Natural killer cell (primary cell): ENCODE data around the gene ARMH4. TPM values are rescaled to one million over a fixed set of nuclear protein-coding genes. Genes with fewer than 3 reads are reported as not detected.

Source experiments
- ATAC-seq, 3 donors: fragments of 150-1000 bp in 2 of 3; fragments of 200-7000 bp in 1 of 3; cut with Tn5 transposase; 1 replicate in 1 of 3; 2 replicates in 2 of 3; pipeline ENCODE4 v1.10.0; 2021; ENCODE audit warnings: mild to moderate bottlenecking in 2 of 3, moderate library complexity in 2 of 3
- DNase-seq, 2 donors: peaks; one replicate each; pipeline versions ENCODE4 v3.0.0 to v3.0.0-alpha.2; 2013 to 2021; ENCODE audit warnings: mixed read lengths in 1 of 2
- H3K27ac ChIP-seq: one replicate; pipeline ENCODE4 v1.5.1; 2013; ENCODE audit warnings: mild to moderate bottlenecking, low read length
- H3K27me3 ChIP-seq: one replicate; pipeline ENCODE4 v1.6.1; 2013; ENCODE audit warnings: low read length; ENCODE audit not compliant: control insufficient read depth, insufficient read depth
- H3K36me3 ChIP-seq: one replicate; pipeline ENCODE4 v1.6.1; 2013; ENCODE audit warnings: low read length; ENCODE audit not compliant: control insufficient read depth, insufficient read depth
- H3K4me1 ChIP-seq: one replicate; pipeline ENCODE4 v1.6.1; 2013; ENCODE audit warnings: low read length; ENCODE audit not compliant: control insufficient read depth, insufficient read depth
- H3K4me3 ChIP-seq: one replicate; pipeline ENCODE4 v1.5.1; 2013; ENCODE audit warnings: low read length
- H3K9me3 ChIP-seq: one replicate; pipeline ENCODE4 v1.6.1; 2013; ENCODE audit warnings: low read length; ENCODE audit not compliant: control insufficient read depth, insufficient read depth
- H3K27ac Mint-ChIP-seq, 2 donors: one replicate each; pipeline ENCODE4 v1.8.0; 2022; ENCODE audit warnings: mild to moderate bottlenecking in 2 of 2, mixed read lengths in 2 of 2, moderate library complexity in 1 of 2
- H3K27me3 Mint-ChIP-seq, 2 donors: one replicate each; pipeline ENCODE4 v1.8.0; 2022; ENCODE audit warnings: low read depth in 2 of 2, mixed read lengths in 2 of 2
- H3K36me3 Mint-ChIP-seq: one replicate; pipeline ENCODE4 v1.8.0; 2022; ENCODE audit warnings: mixed read lengths
- H3K4me1 Mint-ChIP-seq, 2 donors: one replicate each; pipeline ENCODE4 v1.8.0; 2022; ENCODE audit warnings: mixed read lengths in 2 of 2
- H3K4me3 Mint-ChIP-seq: one replicate; pipeline ENCODE4 v1.8.0; 2022; ENCODE audit warnings: mild to moderate bottlenecking, moderate library complexity, mixed read lengths
- H3K9me3 Mint-ChIP-seq, 2 donors: one replicate each; pipeline ENCODE4 v1.8.0; 2022; ENCODE audit warnings: mixed read lengths in 2 of 2
- CTCF ChIP-seq: fragments of 200-600 bp; IDR thresholded peaks from one replicate; pipeline ENCODE4 v1.8.0; 2022; ENCODE audit warnings: antibody characterized with exemption
- WGBS: methylation state at CpG from one replicate; pipeline ENCODE4 v1.1.7; 2013; ENCODE audit warnings: missing lambda C conversion rate; ENCODE audit not compliant: insufficient coverage; 5-methylcytosine and 5-hydroxymethylcytosine counted together
- intact Hi-C: fragments of 100-400 bp; cut with micrococcal nuclease; formaldehyde crosslinking; loops from one replicate; pipeline ENCODE4 v1.14.2; 2022
- total RNA-seq, 4 donors: library from RNA; stranded (reverse); fragments of 120-200 nt in 1 of 4; gene quantifications; one replicate each; pipeline versions ENCODE4 v1.2.3 to v1.2.4, GENCODE V29; 2013 to 2022

The ARMH4 gene
- total RNA-seq, 3 donors from 2014 or later (not counting 1 experiment from before 2014, with no cell fraction given): 0.32 TPM; not detected in 2

- no peak for DNase-seq
- H3K27ac ChIP-seq: no peak overlapping the region
- H3K4me1 ChIP-seq: no peaks in the 10 kb centered on the region
- 70% methylated on average over 4 of the region's 4 CpGs for WGBS
- no peak overlapping the region for H3K4me3 ChIP-seq
- no peak for ATAC-seq
- no peaks in the 10 kb centered on the region for H3K27me3 ChIP-seq
- H3K27ac Mint-ChIP-seq: no peak overlapping the region
- no peaks in the 10 kb centered on the region for H3K9me3 ChIP-seq
- H3K4me1 Mint-ChIP-seq: no peaks in the 10 kb centered on the region
- H3K4me3 Mint-ChIP-seq: no peak overlapping the region
- H3K27me3 Mint-ChIP-seq: peaks cover 12 to 24% of the 10 kb centered on the region in 2 donors
- H3K36me3 ChIP-seq: no peaks in the 10 kb centered on the region
- H3K36me3 Mint-ChIP-seq: no peaks in the 10 kb centered on the region
- TF ChIP-seq CTCF: no peak
- H3K9me3 Mint-ChIP-seq: no peaks in the 10 kb centered on the region
- intact Hi-C loops: no loop called here
Measured at GRCh38 chr14:58060898-58061297, 91.1 kb downstream of the ARMH4 start.

- Histone ChIP-seq H3K27ac (no peak overlapping the region), H3K4me1 (no peaks in the 10 kb centered on the region), H3K9me3 (no peaks in the 10 kb centered on the region), H3K4me3 (no peak overlapping the region), H3K36me3 (no peaks in the 10 kb centered on the region), H3K27me3 (no peaks in the 10 kb centered on the region)
- H3K9me3 Mint-ChIP-seq: no peaks in the 10 kb centered on the region
- 50% methylated on average over 1 of the region's 3 CpGs for WGBS
- H3K27ac Mint-ChIP-seq: no peak overlapping the region
- H3K4me3 Mint-ChIP-seq: no peak overlapping the region
- H3K36me3 Mint-ChIP-seq: no peaks in the 10 kb centered on the region
- H3K4me1 Mint-ChIP-seq: no peaks in the 10 kb centered on the region
- intact Hi-C loops: no loop called here
- no peak for ATAC-seq
- H3K27me3 Mint-ChIP-seq: peaks cover 12 to 19% of the 10 kb centered on the region in 2 donors
- DNase-seq: no peak
- no peak for TF ChIP-seq CTCF
Measured at GRCh38 chr14:58060077-58060476, 91.9 kb downstream of the ARMH4 start.

GRCh38 chr14:58059126-58059525 lies 92.9 kb downstream of the ARMH4 start:
- no peaks in the 10 kb centered on the region for H3K4me1 ChIP-seq
- no peaks in the 10 kb centered on the region for H3K27me3 ChIP-seq
- H3K4me1 Mint-ChIP-seq: no peaks in the 10 kb centered on the region
- TF ChIP-seq CTCF: no peak
- no peak overlapping the region for H3K4me3 ChIP-seq
- intact Hi-C loops: no loop called here
- no peaks in the 10 kb centered on the region for H3K9me3 ChIP-seq
- no peak overlapping the region for H3K4me3 Mint-ChIP-seq
- H3K27me3 Mint-ChIP-seq: peaks cover 12 to 19% of the 10 kb centered on the region in 2 donors
- H3K36me3 Mint-ChIP-seq: no peaks in the 10 kb centered on the region
- ATAC-seq: no peak
- H3K27ac ChIP-seq: no peak overlapping the region
- H3K36me3 ChIP-seq: no peaks in the 10 kb centered on the region
- DNase-seq: no peak
- H3K27ac Mint-ChIP-seq: no peak overlapping the region
- WGBS: 91% methylated on average over 3 of the region's 3 CpGs
- no peaks in the 10 kb centered on the region for H3K9me3 Mint-ChIP-seq

GRCh38 chr14:58055497-58056010 lies 96.5 kb downstream of the ARMH4 start:
- no peak for ATAC-seq
- no peak for DNase-seq
- H3K27me3 ChIP-seq: no peaks in the 10 kb centered on the region
- intact Hi-C loops: no loop called here
- Mint-ChIP-seq H3K4me1 (no peaks in the 10 kb centered on the region), H3K27me3 (peaks cover 11 to 21% of the 10 kb centered on the region in 2 donors), H3K36me3 (no peaks in the 10 kb centered on the region), H3K9me3 (peaks cover 0 to 2% of the 10 kb centered on the region in 2 donors), H3K27ac (no peak overlapping the region), H3K4me3 (no peak overlapping the region)
- no peaks in the 10 kb centered on the region for H3K9me3 ChIP-seq
- no peak overlapping the region for H3K4me3 ChIP-seq
- no peak for TF ChIP-seq CTCF
- H3K27ac ChIP-seq: no peak overlapping the region
- no peaks in the 10 kb centered on the region for H3K4me1 ChIP-seq
- no peaks in the 10 kb centered on the region for H3K36me3 ChIP-seq
